ENCODE results near the gene DARS2.
"Not testable (repeated sequence)": the region's sequence is repeated elsewhere in the genome, so short reads cannot be mapped to it uniquely, and the experiment has no call there.

DARS2 gene

DNA sequence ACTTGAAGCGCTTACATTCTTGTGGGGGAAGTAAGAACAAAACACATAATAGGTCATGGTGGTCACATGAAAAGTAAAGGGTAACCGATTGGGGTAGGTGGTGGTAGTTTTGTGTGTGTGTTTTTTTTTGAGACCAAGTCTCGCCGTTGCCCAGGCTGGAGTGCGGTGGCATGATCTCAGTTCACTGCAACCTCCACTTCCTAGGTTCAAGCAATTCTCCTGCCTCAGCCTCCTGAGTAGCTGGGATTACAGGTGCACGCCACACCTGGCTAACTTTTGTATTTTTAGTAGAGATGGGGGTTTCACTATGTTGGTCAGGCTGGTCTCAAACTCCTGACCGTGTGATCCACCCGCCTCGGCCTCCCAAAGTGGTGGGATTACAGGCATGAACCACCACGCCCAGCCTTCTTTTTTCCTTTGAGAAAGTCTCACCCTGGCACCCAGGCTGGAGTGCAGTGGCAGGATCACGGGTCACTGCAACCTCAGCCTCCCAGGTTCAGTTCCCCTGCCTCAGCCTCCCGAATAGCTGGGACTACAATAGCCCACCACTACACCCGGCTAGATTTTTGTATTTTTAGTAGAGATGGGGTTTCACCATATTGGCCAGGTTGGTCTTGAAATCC, 37.8 kb downstream of the DARS2 start:
- DNase-seq: not testable (repeated sequence)

DNA sequence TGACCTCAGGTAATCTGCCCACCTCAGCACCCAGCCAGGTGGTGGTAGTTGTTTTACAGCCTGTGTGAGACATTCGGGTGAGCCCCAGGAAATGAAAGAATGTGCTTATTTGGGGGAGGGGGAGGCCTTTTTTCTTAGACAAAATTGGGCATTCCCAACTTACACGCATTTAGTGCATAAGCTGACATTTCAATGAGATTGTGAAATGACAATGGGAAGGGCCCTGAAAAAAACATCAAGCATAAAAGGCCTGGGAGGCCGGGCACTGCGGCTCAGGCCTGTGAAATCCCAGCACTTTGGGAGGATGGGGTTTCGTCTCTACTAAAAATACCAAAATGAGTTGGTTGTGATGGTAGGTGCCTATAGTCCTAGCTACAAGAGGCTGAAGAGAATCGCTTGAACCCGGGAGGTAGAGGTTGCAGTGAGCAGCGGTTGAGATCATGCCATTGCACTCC, 38.3 kb downstream of the DARS2 start:
- DNase-seq: no peak

GRCh38 chr1:173863224-173864161, 39.0 kb downstream of the DARS2 start:
- no peak for DNase-seq

DNA sequence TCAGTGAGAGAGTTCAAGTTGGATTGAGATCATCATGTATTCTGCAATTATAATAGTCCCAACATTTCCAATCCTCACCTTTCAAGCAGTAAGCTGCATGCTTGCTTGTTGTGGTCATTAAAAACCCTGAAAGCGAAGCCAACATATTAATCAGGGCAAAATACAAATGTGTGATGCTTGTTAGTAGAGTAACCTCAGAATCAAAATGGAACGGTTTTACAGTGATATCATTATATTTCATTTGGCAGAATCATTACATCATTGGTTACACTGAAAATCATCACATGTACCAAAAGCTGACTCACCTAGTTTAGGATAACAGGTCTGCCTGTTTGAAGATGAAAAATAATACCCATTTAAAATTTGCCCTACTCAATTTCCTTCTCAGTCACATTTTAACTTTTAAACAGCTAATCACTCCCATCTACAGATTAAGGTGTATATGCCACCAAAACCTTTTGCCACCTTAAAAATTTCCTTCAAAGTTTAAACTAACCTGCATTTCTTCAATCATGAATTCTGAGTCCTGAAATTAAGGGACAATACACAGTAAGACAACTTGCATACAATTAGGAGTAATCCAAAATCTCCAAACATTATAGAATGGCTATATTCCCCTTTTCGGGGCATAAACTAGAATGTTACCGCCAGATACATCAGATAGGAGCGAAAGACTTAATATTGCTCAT, 39.9 kb downstream of the DARS2 start:
- DNase-seq: no peak

DNA sequence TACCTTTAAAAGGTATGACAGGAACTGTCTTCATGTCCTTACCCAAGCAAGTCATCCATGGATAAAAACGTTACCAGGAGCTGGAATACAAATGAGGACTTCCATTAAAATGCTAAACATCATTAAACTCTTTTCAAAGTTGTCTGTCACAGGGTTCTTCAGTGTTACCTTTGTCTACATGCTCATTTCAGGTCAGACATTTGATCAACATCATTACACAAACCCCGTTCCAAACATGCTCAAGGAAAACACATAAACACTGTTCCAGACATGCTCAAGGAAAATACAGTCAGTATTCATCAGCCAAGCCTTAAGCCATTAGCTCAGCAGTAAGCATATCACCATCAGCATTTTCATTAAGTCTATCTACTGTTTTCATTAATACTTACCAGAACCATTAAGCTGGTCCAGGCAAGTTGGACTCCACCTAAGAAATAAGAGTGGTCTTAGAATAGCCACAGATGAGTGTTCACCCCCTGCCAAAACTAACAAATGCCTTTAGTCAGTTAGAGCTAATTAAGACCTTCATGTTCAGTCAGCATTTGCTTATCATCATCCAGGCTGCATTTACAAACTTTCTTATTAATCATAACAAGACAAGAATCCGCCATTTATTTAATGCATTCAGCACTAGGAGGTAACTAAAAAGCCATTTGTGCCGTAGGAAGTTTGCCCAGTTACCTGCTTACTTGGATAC, 41.1 kb downstream of the DARS2 start:
- DNase-seq: peak; percentile 46

- DNase-seq: no peak
These were observed 42.1 kb downstream of the DARS2 start for GRCh38 chr1:173866413-173867115.

DNA sequence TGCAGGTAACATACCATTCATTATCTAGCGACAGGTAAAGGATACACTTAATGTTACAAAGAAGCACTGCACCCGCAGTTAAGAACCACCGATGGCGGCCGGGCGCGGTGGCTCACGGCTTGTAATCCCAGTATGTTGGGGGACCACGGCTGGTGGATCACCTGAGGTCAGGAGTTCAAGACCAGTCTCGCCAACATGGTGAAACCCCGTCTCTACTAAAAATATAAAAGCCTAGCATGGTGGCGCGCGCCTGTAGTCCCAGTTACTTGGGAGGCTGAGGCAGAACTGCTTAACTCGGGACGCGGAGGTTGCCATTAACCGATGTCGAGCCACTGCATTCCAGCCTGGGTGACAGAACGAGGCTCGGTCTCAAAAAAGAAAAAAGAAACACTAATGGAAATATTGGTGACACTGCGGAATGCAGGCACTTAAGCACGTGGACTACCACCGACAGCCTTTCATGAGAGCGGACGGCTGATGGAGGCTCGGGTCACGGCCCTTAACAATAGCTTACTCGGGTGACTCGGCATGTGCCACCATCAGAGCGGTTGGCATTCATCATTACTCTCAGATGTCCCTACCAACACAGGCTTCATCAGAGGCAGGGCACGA, 42.8 kb downstream of the DARS2 start:
- DNase-seq: no peak

GRCh38 chr1:173867753-173868265, 43.3 kb downstream of the DARS2 start, which contains the start of gene GAS5:
TSS of gene GAS5 (minus strand) at chr1:173867989.
- DNase-seq: peak; percentile 100

- no peak for DNase-seq
These were observed 44.0 kb downstream of the DARS2 start, which contains the start of gene ZBTB37 for GRCh38 chr1:173868266-173869020. TSS of gene ZBTB37 (plus strand) at chr1:173868380. CDS start at chr1:173870226, 1,846 bp downstream.

- DNase-seq: no peak
These were observed 44.5 kb downstream of the DARS2 start for GRCh38 chr1:173869021-173869359.

DNA sequence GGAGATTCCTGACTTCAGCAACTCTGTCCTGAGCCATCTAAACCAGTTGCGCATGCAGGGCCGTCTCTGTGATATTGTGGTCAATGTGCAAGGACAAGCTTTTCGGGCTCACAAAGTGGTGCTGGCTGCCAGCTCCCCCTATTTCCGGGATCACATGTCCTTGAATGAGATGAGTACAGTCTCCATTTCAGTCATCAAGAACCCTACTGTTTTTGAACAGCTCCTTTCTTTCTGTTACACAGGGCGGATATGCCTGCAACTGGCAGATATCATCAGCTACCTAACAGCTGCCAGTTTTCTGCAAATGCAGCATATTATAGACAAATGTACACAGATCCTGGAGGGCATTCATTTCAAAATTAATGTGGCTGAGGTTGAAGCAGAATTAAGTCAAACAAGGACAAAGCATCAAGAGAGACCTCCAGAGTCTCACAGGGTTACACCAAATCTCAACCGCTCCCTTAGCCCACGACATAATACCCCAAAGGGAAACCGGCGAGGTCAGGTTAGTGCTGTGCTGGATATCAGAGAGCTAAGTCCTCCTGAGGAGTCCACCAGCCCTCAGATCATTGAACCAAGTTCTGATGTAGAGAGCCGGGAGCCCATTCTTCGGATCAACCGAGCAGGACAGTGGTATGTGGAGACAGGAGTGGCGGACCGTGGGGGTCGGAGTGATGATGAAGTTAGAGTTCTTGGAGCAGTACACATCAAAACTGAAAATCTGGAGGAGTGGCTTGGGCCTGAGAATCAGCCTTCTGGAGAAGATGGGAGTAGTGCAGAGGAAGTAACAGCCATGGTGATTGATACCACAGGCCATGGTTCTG, 46.0 kb downstream of the DARS2 start:
- DNase-seq: no peak

- no peak for DNase-seq
These were observed 46.6 kb downstream of the DARS2 start for GRCh38 chr1:173871091-173871490.

DNA sequence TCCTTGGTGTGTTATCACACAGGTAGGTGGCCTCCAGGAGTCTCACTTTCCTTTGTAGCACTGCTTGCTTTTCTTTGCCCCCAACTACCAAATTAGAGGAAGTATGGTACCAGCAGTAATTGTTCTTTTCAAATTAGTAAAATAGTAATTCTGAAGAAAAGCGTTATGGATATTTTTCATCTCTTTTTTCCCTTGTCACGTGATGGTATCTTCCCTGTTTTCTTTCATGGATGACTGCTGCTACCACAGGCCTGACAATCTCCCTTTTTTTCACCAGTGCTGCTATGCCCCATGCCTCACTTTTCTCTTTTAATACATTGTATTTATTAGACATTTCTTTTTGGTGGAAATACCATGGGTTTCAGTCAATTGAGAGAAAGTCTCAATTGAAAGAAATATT, 47.0 kb downstream of the DARS2 start:
- DNase-seq: no peak

GRCh38 chr1:173876732-173877131, 52.3 kb downstream of the DARS2 start:
- no peak for DNase-seq

DNA sequence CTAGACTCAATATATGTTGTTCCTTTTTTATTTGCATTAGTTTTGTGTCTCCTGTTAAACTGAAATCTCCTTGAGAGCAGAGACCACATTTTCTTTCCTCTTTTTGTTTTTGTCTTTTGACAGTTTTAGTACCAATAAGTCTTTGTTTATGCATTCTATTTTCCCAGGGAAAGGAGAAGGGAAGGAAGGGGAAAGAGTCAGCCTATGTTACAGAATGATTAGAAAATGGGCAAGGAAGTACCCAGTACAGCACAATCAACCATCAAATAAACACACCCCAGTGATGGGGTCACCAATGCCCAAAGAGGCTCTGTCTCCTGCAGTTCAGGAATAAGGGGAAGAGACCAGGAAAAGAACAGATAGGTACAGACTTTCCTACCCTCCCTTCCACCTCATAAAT, 53.8 kb downstream of the DARS2 start:
- no peak for DNase-seq

GRCh38 chr1:173881117-173881516, 56.6 kb downstream of the DARS2 start:
- not testable (repeated sequence) for DNase-seq

GRCh38 chr1:173884701-173885100, 60.2 kb downstream of the DARS2 start:
- DNase-seq: no peak

DNA sequence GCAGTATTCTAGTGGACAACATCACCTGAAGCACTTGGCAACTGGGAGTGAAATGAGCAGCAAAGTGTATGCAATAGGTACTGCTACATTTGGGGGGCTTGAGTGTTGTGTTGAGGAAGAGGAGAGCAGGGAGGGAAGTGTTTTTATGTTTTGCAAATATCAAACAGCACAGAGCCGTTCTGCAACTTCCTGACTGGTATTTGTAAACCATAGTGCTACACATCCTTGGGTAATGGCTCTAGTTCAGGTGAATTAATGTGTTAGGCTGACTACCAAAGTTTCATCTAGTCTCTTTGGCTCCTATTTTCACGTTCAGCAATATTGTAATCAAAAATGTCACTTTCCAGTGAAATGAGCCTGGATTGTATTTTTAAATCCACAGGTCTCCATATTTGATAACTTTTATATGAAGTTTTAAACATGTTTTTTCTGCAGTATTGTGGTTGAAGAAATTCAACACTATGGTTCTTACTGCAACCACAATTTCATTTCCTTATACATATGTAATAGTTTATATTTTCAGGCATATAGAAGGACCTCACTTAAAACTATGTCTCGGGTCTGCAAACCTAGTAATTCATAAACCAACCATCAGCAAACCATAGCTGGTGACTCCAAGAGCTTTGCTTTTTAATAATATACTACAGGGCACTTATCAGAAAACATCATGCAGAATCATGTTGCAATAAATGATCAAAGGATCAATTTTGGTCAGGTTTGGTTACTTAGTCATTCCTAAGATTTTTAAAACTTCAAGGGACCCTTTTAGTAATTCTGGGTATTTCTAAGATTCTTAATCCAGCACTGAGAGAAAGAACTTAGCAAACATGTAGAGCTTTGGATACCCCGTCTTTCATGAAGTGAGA, 62.5 kb downstream of the DARS2 start:
- DNase-seq: no peak

- no peak for DNase-seq
These were observed 63.2 kb downstream of the DARS2 start for GRCh38 chr1:173887627-173888026.

All from eye (tissue), 1 donor.